Measurements from ENCODE around the gene HIGD2A.

GRCh38 chr5:176366232-176366894 is 22.2 kb upstream of the HIGD2A start:
- TF ChIP-seq, protein P1, sequence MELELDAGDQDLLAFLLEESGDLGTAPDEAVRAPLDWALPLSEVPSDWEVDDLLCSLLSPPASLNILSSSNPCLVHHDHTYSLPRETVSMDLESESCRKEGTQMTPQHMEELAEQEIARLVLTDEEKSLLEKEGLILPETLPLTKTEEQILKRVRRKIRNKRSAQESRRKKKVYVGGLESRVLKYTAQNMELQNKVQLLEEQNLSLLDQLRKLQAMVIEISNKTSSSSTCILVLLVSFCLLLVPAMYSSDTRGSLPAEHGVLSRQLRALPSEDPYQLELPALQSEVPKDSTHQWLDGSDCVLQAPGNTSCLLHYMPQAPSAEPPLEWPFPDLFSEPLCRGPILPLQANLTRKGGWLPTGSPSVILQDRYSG (tag; conservative IDR thresholded peaks at IDR 0.05; ENCODE audit: low read depth) = no peak
- TF ChIP-seq, protein P2, sequence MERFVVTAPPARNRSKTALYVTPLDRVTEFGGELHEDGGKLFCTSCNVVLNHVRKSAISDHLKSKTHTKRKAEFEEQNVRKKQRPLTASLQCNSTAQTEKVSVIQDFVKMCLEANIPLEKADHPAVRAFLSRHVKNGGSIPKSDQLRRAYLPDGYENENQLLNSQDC (CRISPR knock-in tag; IDR thresholded peaks at IDR 0.05) = no peak
- TF ChIP-seq IFI16 (CRISPR knock-in tag; IDR thresholded peaks at IDR 0.05) (no peak), CHD2 (IDR thresholded peaks at IDR 0.05; ENCODE audit: low read depth, low read length) (no peak), YBX1 (IDR thresholded peaks at IDR 0.05) (no peak), POLR2A (conservative IDR thresholded peaks at IDR 0.05) (no peak), JUNB (CRISPR knock-in tag; conservative IDR thresholded peaks at IDR 0.05) (no peak), EGR1 (conservative IDR thresholded peaks at IDR 0.05) (no peak), EP300 (IDR thresholded peaks at IDR 0.05; ENCODE audit: low read length) (no peak), TFAM (CRISPR knock-in tag; conservative IDR thresholded peaks at IDR 0.05) (no peak), ZNF274 (IDR thresholded peaks at IDR 0.05; ENCODE audit: borderline replicate concordance, low read depth, low read length) (no peak)
- TF ChIP-seq, protein P3, sequence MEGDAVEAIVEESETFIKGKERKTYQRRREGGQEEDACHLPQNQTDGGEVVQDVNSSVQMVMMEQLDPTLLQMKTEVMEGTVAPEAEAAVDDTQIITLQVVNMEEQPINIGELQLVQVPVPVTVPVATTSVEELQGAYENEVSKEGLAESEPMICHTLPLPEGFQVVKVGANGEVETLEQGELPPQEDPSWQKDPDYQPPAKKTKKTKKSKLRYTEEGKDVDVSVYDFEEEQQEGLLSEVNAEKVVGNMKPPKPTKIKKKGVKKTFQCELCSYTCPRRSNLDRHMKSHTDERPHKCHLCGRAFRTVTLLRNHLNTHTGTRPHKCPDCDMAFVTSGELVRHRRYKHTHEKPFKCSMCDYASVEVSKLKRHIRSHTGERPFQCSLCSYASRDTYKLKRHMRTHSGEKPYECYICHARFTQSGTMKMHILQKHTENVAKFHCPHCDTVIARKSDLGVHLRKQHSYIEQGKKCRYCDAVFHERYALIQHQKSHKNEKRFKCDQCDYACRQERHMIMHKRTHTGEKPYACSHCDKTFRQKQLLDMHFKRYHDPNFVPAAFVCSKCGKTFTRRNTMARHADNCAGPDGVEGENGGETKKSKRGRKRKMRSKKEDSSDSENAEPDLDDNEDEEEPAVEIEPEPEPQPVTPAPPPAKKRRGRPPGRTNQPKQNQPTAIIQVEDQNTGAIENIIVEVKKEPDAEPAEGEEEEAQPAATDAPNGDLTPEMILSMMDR (IDR thresholded peaks at IDR 0.05 in 2 of 3, conservative IDR thresholded peaks at IDR 0.05 in 1 of 3; ENCODE audit: insufficient read depth in 2 of 3, low read depth in 1 of 3, low read length in 3 of 3) = no peak
